ENCODE data around the gene PKD1L1. TPM values are rescaled to one million over a fixed set of nuclear protein-coding genes. Genes with fewer than 3 reads are reported as not detected.

The PKD1L1 gene
- total and polyA plus RNA-seq, 2 donors (not counting 1 experiment from before 2014, with no cell fraction given): 0.59 to 0.70 TPM

DNA sequence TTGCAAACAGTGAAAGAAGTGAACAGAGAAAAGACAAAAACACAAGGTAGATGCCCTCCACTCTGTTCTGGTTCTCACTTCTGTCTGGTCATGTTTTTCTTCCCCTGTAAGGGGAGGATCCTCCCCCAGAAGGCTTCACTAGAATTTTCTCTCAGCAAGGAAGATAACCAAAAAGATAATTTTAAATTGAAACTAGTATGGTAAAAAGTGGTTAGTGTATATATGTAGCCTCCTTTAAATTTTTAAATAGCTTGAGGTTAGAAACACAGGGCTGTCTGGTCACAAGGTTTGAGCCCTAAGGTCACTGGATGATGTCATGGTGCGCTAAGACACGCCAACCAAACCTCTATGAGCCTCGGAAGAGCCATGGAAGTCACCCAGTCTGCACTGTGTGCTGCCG is 5.6 kb upstream of the PKD1L1 start:
- POLR2A ChIA-PET: no interaction called here
- CTCF ChIA-PET: interaction anchor here (2.1 kb wide), 1 partner anchor 9 kb away, joined by 8 read pairs; no protein-coding TSS in a partner anchor

GRCh38 chr7:47952224-47952623 is 4.0 kb upstream of the PKD1L1 start:
- no peaks in the 10 kb centered on the region for H3K27me3 Mint-ChIP-seq
- Histone ChIP-seq H3K4me2 (replicated peaks; ENCODE audit: low read depth, low read length, poor library complexity, severe bottlenecking) (no peak overlapping the region), H4K20me1 (ENCODE audit: control insufficient read depth, insufficient read depth, low read length, poor library complexity, severe bottlenecking) (no peaks in the 10 kb centered on the region), H2AFZ (ENCODE audit: insufficient read depth, low read depth, low read length, poor library complexity, severe bottlenecking) (no peak overlapping the region), H3K9ac (ENCODE audit: low read length) (no peak overlapping the region), H3K4me1 (ENCODE audit: control insufficient read depth in 2 of 2, insufficient read depth in 2 of 2, low read length in 2 of 2) (no peaks in the 10 kb centered on the region), H3K36me3 (replicated peaks in 1 of 2; ENCODE audit: control extremely low read depth in 1 of 2, control insufficient read depth in 1 of 2, extremely low read depth in 1 of 2, insufficient read depth in 2 of 2, low read length in 1 of 2) (peaks cover 0 to 8% of the 10 kb centered on the region in 2 experiments), H3K27me3 (replicated peaks in 1 of 4; ENCODE audit: control extremely low read depth in 1 of 4, control insufficient read depth in 3 of 4, insufficient read depth in 4 of 4, low read length in 3 of 4) (no peaks in the 10 kb centered on the region), H3K4me3 (ENCODE audit: control extremely low read depth in 1 of 5, extremely low read depth in 1 of 5, insufficient read depth in 1 of 5, low read depth in 2 of 5, low read length in 4 of 5) (no peak overlapping the region), H3K27ac (ENCODE audit: low read length in 2 of 2) (no peak overlapping the region), H3K79me2 (ENCODE audit: control insufficient read depth, insufficient read depth, low read length) (no peaks in the 10 kb centered on the region), H3K9me3 (ENCODE audit: control extremely low read depth in 1 of 3, control insufficient read depth in 2 of 3, insufficient read depth in 1 of 3, low read length in 2 of 3) (no peaks in the 10 kb centered on the region)
- no peak for TF ChIP-seq CTCF (IDR thresholded peaks at IDR 0.05)
- TF ChIP-seq EZH2 (IDR thresholded peaks at IDR 0.05; ENCODE audit: borderline replicate concordance, insufficient read depth, low read depth, low read length, poor library complexity, severe bottlenecking): no peak
- H3K4me1 Mint-ChIP-seq: no peaks in the 10 kb centered on the region
- no peak overlapping the region for H3K27ac Mint-ChIP-seq
- ChIA-PET POLR2A (no interaction called here), CTCF (no interaction called here)
- no peak for DNase-seq
- H3K4me3 Mint-ChIP-seq: no peak overlapping the region
- no peaks in the 10 kb centered on the region for H3K9me3 Mint-ChIP-seq (ENCODE audit: insufficient read depth)
- WGBS (ENCODE audit: insufficient coverage): 81% methylated on average over 2 of the region's 4 CpGs
- intact Hi-C loops (cut with micrococcal nuclease): no loop called here
- no peak for ATAC-seq (ENCODE audit: low read depth)

More for the DNA sequence above, 5.6 kb upstream of the PKD1L1 start:
- ATAC-seq (ENCODE audit: low read depth): no peak
- Mint-ChIP-seq H3K9me3 (ENCODE audit: insufficient read depth) (no peaks in the 10 kb centered on the region), H3K4me1 (no peaks in the 10 kb centered on the region), H3K27me3 (no peaks in the 10 kb centered on the region), H3K27ac (no peak overlapping the region), H3K4me3 (no peak overlapping the region)
- Histone ChIP-seq H3K79me2 (ENCODE audit: control insufficient read depth, insufficient read depth, low read length) (no peaks in the 10 kb centered on the region), H3K9ac (ENCODE audit: low read length) (no peak overlapping the region), H3K36me3 (replicated peaks in 1 of 2; ENCODE audit: control extremely low read depth in 1 of 2, control insufficient read depth in 1 of 2, extremely low read depth in 1 of 2, insufficient read depth in 2 of 2, low read length in 1 of 2) (peaks cover 0 to 8% of the 10 kb centered on the region in 2 experiments), H3K9me3 (ENCODE audit: control extremely low read depth in 1 of 3, control insufficient read depth in 2 of 3, insufficient read depth in 1 of 3, low read length in 2 of 3) (no peaks in the 10 kb centered on the region), H2AFZ (ENCODE audit: insufficient read depth, low read depth, low read length, poor library complexity, severe bottlenecking) (no peak overlapping the region), H3K4me2 (replicated peaks; ENCODE audit: low read depth, low read length, poor library complexity, severe bottlenecking) (no peak overlapping the region), H3K4me3 (ENCODE audit: control extremely low read depth in 1 of 5, extremely low read depth in 1 of 5, insufficient read depth in 1 of 5, low read depth in 2 of 5, low read length in 4 of 5) (no peak overlapping the region), H3K4me1 (ENCODE audit: control insufficient read depth in 2 of 2, insufficient read depth in 2 of 2, low read length in 2 of 2) (no peaks in the 10 kb centered on the region), H4K20me1 (ENCODE audit: control insufficient read depth, insufficient read depth, low read length, poor library complexity, severe bottlenecking) (no peaks in the 10 kb centered on the region), H3K27ac (ENCODE audit: low read length in 2 of 2) (no peak overlapping the region), H3K27me3 (replicated peaks in 1 of 4; ENCODE audit: control extremely low read depth in 1 of 4, control insufficient read depth in 3 of 4, insufficient read depth in 4 of 4, low read length in 3 of 4) (no peaks in the 10 kb centered on the region)
- TF ChIP-seq EZH2 (IDR thresholded peaks at IDR 0.05; ENCODE audit: borderline replicate concordance, insufficient read depth, low read depth, low read length, poor library complexity, severe bottlenecking) (no peak), CTCF (IDR thresholded peaks at IDR 0.05) (no peak)
- no peak for DNase-seq
- 86% methylated on average over 4 of the region's 4 CpGs for WGBS (ENCODE audit: insufficient coverage)
- intact Hi-C loops (cut with micrococcal nuclease): no loop called here

Data from B cell (primary cell).